ENCODE measurements around the gene ARHGEF2.

Gene ARHGEF2

DNA sequence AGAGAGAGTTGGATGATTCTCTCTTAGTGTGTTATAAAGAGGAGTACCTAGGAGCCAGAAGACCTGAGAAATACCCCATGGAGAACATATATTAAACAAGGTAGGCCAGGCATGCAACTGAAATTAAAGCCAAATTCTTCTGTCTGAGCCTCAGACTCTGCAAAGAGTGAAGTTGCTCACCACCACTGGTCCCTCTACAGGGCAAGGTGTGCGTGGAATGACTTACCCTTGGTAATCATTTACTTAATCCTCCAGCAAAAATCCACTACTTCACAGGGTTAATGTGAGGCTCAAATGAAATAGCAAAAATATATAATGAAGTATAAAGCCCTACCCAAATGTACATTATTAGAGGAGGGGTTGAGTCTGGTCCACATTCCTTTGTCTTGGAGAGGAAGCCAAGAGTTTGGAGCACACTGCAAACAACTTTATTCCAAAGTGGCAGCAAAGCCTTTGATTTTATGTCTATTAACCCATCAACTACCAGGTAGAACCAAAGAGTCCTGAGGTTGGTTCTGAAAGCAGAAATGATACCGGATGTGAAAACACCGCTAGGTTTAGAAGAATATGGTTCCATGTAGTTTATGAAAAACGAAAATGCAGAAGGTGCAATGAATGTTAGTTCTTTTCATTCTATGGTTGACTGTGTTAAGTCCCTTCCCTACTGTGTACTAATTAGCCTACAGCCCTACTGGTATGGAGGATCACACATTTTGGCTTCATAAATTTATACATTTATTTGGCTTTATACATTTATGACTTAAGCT is 33.9 kb upstream of the ARHGEF2 start:
- Histone ChIP-seq H2AFZ (ENCODE audit: low read length) (no peak overlapping the region), H3K4me1 (ENCODE audit: insufficient read depth, low read length, poor library complexity, severe bottlenecking) (no peaks in the 10 kb centered on the region), H3K27me3 (ENCODE audit: insufficient read depth, low read length, poor library complexity, severe bottlenecking) (no peaks in the 10 kb centered on the region), H3K9me2 (replicated peaks; ENCODE audit: low read depth, low read length) (no peaks in the 10 kb centered on the region), H3K4me2 (ENCODE audit: low read depth, low read length, poor library complexity, severe bottlenecking) (no peak overlapping the region), H4K20me1 (ENCODE audit: insufficient read depth, low read length, poor library complexity, severe bottlenecking) (peaks cover 21% of the 10 kb centered on the region), H3K9me3 (ENCODE audit: insufficient read depth, low read depth, low read length) (no peaks in the 10 kb centered on the region), H3K36me3 (ENCODE audit: insufficient read depth, low read length) (peaks cover 55% of the 10 kb centered on the region), H3K9ac (ENCODE audit: low read depth, low read length, poor library complexity, severe bottlenecking) (no peak overlapping the region), H3K79me2 (ENCODE audit: insufficient read depth, low read length) (peaks cover 28% of the 10 kb centered on the region; the same call in 1 of the 2 replicates), H3K4me3 (ENCODE audit: low read length, poor library complexity, severe bottlenecking) (no peak overlapping the region), H3F3A (ENCODE audit: low read depth) (no peaks in the 10 kb centered on the region; the same call in 1 of the 2 replicates)
- TF ChIP-seq, protein P1, sequence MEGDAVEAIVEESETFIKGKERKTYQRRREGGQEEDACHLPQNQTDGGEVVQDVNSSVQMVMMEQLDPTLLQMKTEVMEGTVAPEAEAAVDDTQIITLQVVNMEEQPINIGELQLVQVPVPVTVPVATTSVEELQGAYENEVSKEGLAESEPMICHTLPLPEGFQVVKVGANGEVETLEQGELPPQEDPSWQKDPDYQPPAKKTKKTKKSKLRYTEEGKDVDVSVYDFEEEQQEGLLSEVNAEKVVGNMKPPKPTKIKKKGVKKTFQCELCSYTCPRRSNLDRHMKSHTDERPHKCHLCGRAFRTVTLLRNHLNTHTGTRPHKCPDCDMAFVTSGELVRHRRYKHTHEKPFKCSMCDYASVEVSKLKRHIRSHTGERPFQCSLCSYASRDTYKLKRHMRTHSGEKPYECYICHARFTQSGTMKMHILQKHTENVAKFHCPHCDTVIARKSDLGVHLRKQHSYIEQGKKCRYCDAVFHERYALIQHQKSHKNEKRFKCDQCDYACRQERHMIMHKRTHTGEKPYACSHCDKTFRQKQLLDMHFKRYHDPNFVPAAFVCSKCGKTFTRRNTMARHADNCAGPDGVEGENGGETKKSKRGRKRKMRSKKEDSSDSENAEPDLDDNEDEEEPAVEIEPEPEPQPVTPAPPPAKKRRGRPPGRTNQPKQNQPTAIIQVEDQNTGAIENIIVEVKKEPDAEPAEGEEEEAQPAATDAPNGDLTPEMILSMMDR (conservative IDR thresholded peaks at IDR 0.05; ENCODE audit: low read length): 0 out of 2 replicates have a peak, but pooled peaks have one; percentile 9
- TF ChIP-seq EZH2phosphoT487 (IDR thresholded peaks at IDR 0.05; ENCODE audit: borderline replicate concordance): no peak

DNA sequence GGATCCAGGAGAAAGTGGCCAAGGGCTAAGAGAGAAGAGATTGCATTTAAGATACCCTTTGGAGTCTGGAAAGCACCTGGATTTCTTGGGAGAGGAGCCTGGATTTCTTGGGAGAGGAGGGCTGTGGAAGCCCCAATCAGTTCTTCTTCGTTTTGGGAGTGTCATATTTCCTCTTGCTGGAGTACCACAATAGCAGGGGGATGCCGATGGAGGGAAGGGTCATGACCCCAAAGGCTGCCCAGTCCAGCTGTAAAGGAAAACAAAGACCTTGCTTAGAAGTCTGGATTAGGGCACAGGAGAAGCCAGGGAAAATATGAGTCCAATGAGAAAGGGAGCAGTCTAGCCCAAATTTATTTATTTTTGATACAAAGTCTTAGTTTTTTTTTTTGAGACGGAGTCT is 31.1 kb upstream of the ARHGEF2 start:
- H3K36me3 ChIP-seq (ENCODE audit: insufficient read depth, low read length): peaks cover 52% of the 10 kb centered on the region
- no peak overlapping the region for H2AFZ ChIP-seq (ENCODE audit: low read length)
- no peaks in the 10 kb centered on the region; the same call in 1 of the 2 replicates for H3F3A ChIP-seq (ENCODE audit: low read depth)
- H3K79me2 ChIP-seq (ENCODE audit: insufficient read depth, low read length): peaks cover 8% of the 10 kb centered on the region; the same call in 1 of the 2 replicates
- no peaks in the 10 kb centered on the region for H3K9me3 ChIP-seq (ENCODE audit: insufficient read depth, low read depth, low read length)
- no peak overlapping the region for H3K4me2 ChIP-seq (ENCODE audit: low read depth, low read length, poor library complexity, severe bottlenecking)
- H4K20me1 ChIP-seq (ENCODE audit: insufficient read depth, low read length, poor library complexity, severe bottlenecking): peaks cover 16% of the 10 kb centered on the region
- no peak for TF ChIP-seq EZH2phosphoT487 (IDR thresholded peaks at IDR 0.05; ENCODE audit: borderline replicate concordance)
- TF ChIP-seq, protein P1 (conservative IDR thresholded peaks at IDR 0.05; ENCODE audit: low read length): no peak
- no peak overlapping the region for H3K9ac ChIP-seq (ENCODE audit: low read depth, low read length, poor library complexity, severe bottlenecking)
- no peak overlapping the region for H3K4me3 ChIP-seq (ENCODE audit: low read length, poor library complexity, severe bottlenecking)
- no peaks in the 10 kb centered on the region for H3K9me2 ChIP-seq (replicated peaks; ENCODE audit: low read depth, low read length)
- H3K27me3 ChIP-seq (ENCODE audit: insufficient read depth, low read length, poor library complexity, severe bottlenecking): no peaks in the 10 kb centered on the region
- H3K4me1 ChIP-seq (ENCODE audit: insufficient read depth, low read length, poor library complexity, severe bottlenecking): peaks cover 15% of the 10 kb centered on the region

DNA sequence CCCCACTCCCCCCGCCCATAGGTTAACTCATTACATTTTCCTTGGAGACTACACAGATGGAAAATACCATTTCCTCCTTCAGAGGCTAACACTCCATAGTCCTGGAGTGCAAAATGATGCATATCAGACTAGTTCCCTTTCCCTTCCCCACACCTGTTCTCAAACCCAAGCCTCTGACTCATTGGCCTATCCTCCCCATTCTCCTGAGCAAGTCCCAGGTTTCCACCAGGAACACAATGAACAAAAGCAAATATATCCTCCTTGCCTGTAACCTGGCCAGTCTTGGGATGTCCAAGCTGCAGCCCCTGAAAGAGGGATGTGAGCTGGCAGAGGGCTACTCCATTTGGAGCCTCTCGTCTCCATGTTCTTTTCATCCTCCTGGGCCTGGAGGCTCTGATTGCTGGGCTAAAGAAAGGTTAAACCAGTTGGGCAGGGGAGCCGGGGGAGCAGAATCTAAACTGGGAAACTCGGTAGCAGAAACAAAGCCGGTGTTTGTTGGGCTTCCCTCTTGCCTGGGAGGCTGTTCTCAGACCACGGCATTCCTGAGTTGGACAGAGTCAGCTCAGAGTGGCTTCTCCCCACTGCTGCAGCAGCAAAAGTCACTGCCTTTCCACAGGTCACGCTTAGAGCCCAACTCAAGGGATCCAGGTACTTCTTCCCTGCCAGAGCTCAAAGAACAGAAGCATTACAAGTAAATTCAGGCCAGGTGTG is 28.5 kb upstream of the ARHGEF2 start:
- Histone ChIP-seq H2AFZ (ENCODE audit: low read length) (no peak overlapping the region), H3K9me2 (replicated peaks; ENCODE audit: low read depth, low read length) (no peaks in the 10 kb centered on the region), H3K4me2 (ENCODE audit: low read depth, low read length, poor library complexity, severe bottlenecking) (no peak overlapping the region), H3K36me3 (ENCODE audit: insufficient read depth, low read length) (peaks cover 33% of the 10 kb centered on the region), H3K4me3 (ENCODE audit: low read length, poor library complexity, severe bottlenecking) (no peak overlapping the region), H4K20me1 (ENCODE audit: insufficient read depth, low read length, poor library complexity, severe bottlenecking) (peaks cover 6% of the 10 kb centered on the region), H3K4me1 (ENCODE audit: insufficient read depth, low read length, poor library complexity, severe bottlenecking) (peaks cover 23% of the 10 kb centered on the region), H3K79me2 (ENCODE audit: insufficient read depth, low read length) (no peaks in the 10 kb centered on the region), H3K27me3 (ENCODE audit: insufficient read depth, low read length, poor library complexity, severe bottlenecking) (no peaks in the 10 kb centered on the region), H3F3A (ENCODE audit: low read depth) (no peaks in the 10 kb centered on the region; the same call in 1 of the 2 replicates), H3K9ac (ENCODE audit: low read depth, low read length, poor library complexity, severe bottlenecking) (no peak overlapping the region), H3K9me3 (ENCODE audit: insufficient read depth, low read depth, low read length) (no peaks in the 10 kb centered on the region)
- TF ChIP-seq, protein P1 (conservative IDR thresholded peaks at IDR 0.05; ENCODE audit: low read length): no peak
- TF ChIP-seq EZH2phosphoT487 (IDR thresholded peaks at IDR 0.05; ENCODE audit: borderline replicate concordance): no peak
